Panc1 (cell line): ENCODE data around the gene TMEM229A.

Experiments
- TF ChIP-seq, protein P1 (sequence below), 2 experiments: IDR thresholded peaks; 2 replicates each; pipeline ENCODE4 v1.6.1; 2011 to 2012; ENCODE audit warnings: low read depth in 2 of 2, control low read depth in 1 of 2, low read length in 1 of 2, mild to moderate bottlenecking in 1 of 2, moderate library complexity in 1 of 2; ENCODE audit not compliant: insufficient read depth in 1 of 2
- TF ChIP-seq, protein P2 (sequence below): fragments of 450-650 bp; IDR thresholded peaks from 2 replicates; pipeline ENCODE4 v1.5.1; 2017; ENCODE audit warnings: mild to moderate bottlenecking

DNA sequence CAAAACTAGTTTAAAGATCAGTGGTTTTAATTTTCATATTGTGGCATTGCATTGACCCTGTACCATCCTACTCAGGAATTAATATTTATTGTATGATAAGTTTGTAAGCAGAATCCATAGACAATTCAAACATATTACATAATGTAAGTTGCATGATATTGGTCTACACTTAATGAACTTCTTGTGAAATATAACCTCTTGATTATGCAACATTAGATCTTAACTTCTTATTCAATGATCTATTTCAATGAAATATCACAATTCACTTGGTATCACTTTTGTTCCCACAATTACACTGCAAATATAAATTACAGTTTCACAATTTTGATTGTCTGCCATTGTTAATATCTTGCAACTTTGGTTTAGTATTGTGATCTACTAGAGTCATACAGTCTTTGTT is 44.0 kb upstream of the TMEM229A start:
- TF ChIP-seq, protein P1, sequence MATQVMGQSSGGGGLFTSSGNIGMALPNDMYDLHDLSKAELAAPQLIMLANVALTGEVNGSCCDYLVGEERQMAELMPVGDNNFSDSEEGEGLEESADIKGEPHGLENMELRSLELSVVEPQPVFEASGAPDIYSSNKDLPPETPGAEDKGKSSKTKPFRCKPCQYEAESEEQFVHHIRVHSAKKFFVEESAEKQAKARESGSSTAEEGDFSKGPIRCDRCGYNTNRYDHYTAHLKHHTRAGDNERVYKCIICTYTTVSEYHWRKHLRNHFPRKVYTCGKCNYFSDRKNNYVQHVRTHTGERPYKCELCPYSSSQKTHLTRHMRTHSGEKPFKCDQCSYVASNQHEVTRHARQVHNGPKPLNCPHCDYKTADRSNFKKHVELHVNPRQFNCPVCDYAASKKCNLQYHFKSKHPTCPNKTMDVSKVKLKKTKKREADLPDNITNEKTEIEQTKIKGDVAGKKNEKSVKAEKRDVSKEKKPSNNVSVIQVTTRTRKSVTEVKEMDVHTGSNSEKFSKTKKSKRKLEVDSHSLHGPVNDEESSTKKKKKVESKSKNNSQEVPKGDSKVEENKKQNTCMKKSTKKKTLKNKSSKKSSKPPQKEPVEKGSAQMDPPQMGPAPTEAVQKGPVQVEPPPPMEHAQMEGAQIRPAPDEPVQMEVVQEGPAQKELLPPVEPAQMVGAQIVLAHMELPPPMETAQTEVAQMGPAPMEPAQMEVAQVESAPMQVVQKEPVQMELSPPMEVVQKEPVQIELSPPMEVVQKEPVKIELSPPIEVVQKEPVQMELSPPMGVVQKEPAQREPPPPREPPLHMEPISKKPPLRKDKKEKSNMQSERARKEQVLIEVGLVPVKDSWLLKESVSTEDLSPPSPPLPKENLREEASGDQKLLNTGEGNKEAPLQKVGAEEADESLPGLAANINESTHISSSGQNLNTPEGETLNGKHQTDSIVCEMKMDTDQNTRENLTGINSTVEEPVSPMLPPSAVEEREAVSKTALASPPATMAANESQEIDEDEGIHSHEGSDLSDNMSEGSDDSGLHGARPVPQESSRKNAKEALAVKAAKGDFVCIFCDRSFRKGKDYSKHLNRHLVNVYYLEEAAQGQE (IDR thresholded peaks at IDR 0.05; ENCODE audit: insufficient read depth in 1 of 2, low read depth in 2 of 2, low read length in 1 of 2), result no peak
- TF ChIP-seq, protein P2, sequence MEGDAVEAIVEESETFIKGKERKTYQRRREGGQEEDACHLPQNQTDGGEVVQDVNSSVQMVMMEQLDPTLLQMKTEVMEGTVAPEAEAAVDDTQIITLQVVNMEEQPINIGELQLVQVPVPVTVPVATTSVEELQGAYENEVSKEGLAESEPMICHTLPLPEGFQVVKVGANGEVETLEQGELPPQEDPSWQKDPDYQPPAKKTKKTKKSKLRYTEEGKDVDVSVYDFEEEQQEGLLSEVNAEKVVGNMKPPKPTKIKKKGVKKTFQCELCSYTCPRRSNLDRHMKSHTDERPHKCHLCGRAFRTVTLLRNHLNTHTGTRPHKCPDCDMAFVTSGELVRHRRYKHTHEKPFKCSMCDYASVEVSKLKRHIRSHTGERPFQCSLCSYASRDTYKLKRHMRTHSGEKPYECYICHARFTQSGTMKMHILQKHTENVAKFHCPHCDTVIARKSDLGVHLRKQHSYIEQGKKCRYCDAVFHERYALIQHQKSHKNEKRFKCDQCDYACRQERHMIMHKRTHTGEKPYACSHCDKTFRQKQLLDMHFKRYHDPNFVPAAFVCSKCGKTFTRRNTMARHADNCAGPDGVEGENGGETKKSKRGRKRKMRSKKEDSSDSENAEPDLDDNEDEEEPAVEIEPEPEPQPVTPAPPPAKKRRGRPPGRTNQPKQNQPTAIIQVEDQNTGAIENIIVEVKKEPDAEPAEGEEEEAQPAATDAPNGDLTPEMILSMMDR, result no peak
